Lung (tissue), 12 donors: ENCODE measurements around the gene HIPK4. TPM values are rescaled to one million over a fixed set of nuclear protein-coding genes. Genes with fewer than 3 reads are reported as not detected.

Experiments
- ATAC-seq: fragments of 200-7000 bp; cut with Tn5 transposase; one replicate; pipeline ENCODE4 v1.9.1; 2020; ENCODE audit warnings: moderate number of reproducible peaks; ENCODE audit not compliant: insufficient read depth, low FRiP score
- DNase-seq, 3 donors: peaks; one replicate each; pipeline ENCODE4 v3.0.0-alpha.2; 2013 to 2017
- H3K27ac ChIP-seq, 2 donors: one replicate each; pipeline ENCODE4 v1.5.1; 2013; ENCODE audit warnings: mild to moderate bottlenecking in 2 of 2, moderate library complexity in 2 of 2, control low read depth in 1 of 2, inconsistent platforms in 1 of 2, low read depth in 1 of 2, low read length in 1 of 2
- H3K27me3 ChIP-seq, 3 donors: one replicate each; pipeline ENCODE4 v1.5.1; 2013; ENCODE audit warnings: low read length in 2 of 3; ENCODE audit not compliant: control insufficient read depth in 3 of 3, insufficient read depth in 3 of 3
- H3K36me3 ChIP-seq, 4 donors: one replicate each; pipeline ENCODE4 v1.5.1; 2013; ENCODE audit warnings: low read length in 4 of 4, mild to moderate bottlenecking in 1 of 4, moderate library complexity in 1 of 4; ENCODE audit not compliant: control insufficient read depth in 4 of 4, insufficient read depth in 4 of 4
- H3K4me1 ChIP-seq, 5 donors: one replicate each; pipeline ENCODE4 v1.5.1; 2013; ENCODE audit warnings: low read length in 5 of 5, mild to moderate bottlenecking in 2 of 5, moderate library complexity in 1 of 5; ENCODE audit not compliant: control insufficient read depth in 5 of 5, insufficient read depth in 5 of 5
- H3K4me3 ChIP-seq: one replicate; pipeline ENCODE4 v1.5.1; 2013; ENCODE audit warnings: mild to moderate bottlenecking, control low read depth, moderate library complexity
- H3K9ac ChIP-seq, 2 donors: one replicate each; pipeline ENCODE4 v1.5.1; 2013; ENCODE audit warnings: low read length in 2 of 2, control low read depth in 1 of 2; ENCODE audit not compliant: insufficient read depth in 1 of 2
- H3K9me3 ChIP-seq, 4 donors: one replicate each; pipeline ENCODE4 v1.5.1; 2013; ENCODE audit warnings: low read length in 3 of 4, mild to moderate bottlenecking in 1 of 4, moderate library complexity in 1 of 4; ENCODE audit not compliant: control insufficient read depth in 4 of 4, insufficient read depth in 3 of 4
- CTCF ChIP-seq: IDR thresholded peaks from 2 replicates; pipeline ENCODE4 v1.5.1; 2012; ENCODE audit warnings: mild to moderate bottlenecking; ENCODE audit errors: control extremely low read depth, extremely low read depth
- WGBS, 2 donors: extraction: QIAGEN DNeasy Blood & Tissue Kit; methylation state at CpG; one replicate each; pipeline ENCODE4 v1.1.7; 2013; 5-methylcytosine and 5-hydroxymethylcytosine counted together
- polyA plus RNA-seq, 2 donors: library from polyadenylated mRNA; stranded (reverse); fragments of 200-250 nt; gene quantifications; one replicate each; pipeline ENCODE4 v1.2.1, GENCODE V29; 2013
- total RNA-seq, 2 donors: library from RNA; depleted of rRNA in 1 of 2; stranded (reverse); fragments of >200 nt in 1 of 2; gene quantifications; one replicate each; pipeline ENCODE4 v1.2.1, GENCODE V29; 2014 to 2021
- donor health status: control.
- donor health status: control.
- donor health status: Bipolar disorder and iron deficiency.
- donor health status: healthy.
- donor health status: DM: yes; HTN: yes; CAD: no.

HIPK4 gene
- total and polyA plus RNA-seq, 4 donors: 0.10 to 0.43 (median 0.22) TPM; not detected in 1

GRCh38 chr19:40377876-40378385 is 12.1 kb downstream of the HIPK4 start:
- ATAC-seq: no peak
- no peaks in the 10 kb centered on the region for H3K4me1 ChIP-seq
- WGBS, 2 donors: 91 to 96% methylated on average over 25 of the region's 25 CpGs
- H3K9ac ChIP-seq: no peak overlapping the region
- H3K27me3 ChIP-seq: no peaks in the 10 kb centered on the region
- DNase-seq: no peak
- H3K36me3 ChIP-seq: peaks cover 0 to 49% (median 17%) of the 10 kb centered on the region in 4 donors
- no peak for TF ChIP-seq CTCF
- H3K4me3 ChIP-seq: no peak overlapping the region
- H3K9me3 ChIP-seq: no peaks in the 10 kb centered on the region
- H3K27ac ChIP-seq: no peak overlapping the region

- no peaks in the 10 kb centered on the region for H3K9me3 ChIP-seq
- no peak for TF ChIP-seq CTCF
- WGBS, 2 donors: 82 to 91% methylated on average over 12 to 17 of the region's 17 CpGs
- H3K27ac ChIP-seq: no peak overlapping the region
- no peak for ATAC-seq
- H3K4me3 ChIP-seq: no peak overlapping the region
- peaks cover 0 to 50% (median 23%) of the 10 kb centered on the region in 4 donors for H3K36me3 ChIP-seq
- H3K9ac ChIP-seq: no peak overlapping the region
- no peaks in the 10 kb centered on the region for H3K4me1 ChIP-seq
- H3K27me3 ChIP-seq: no peaks in the 10 kb centered on the region
- DNase-seq: no peak
Observed at GRCh38 chr19:40376286-40376862, 13.6 kb downstream of the HIPK4 start.

GRCh38 chr19:40374084-40374483 is 15.9 kb downstream of the HIPK4 start:
- no peaks in the 10 kb centered on the region for H3K27me3 ChIP-seq
- DNase-seq (no peak), ATAC-seq (no peak)
- 95 to 98% methylated on average over 7 of the region's 7 CpGs for WGBS, 2 donors
- no peaks in the 10 kb centered on the region for H3K4me1 ChIP-seq
- H3K4me3 ChIP-seq: no peak overlapping the region
- no peaks in the 10 kb centered on the region for H3K9me3 ChIP-seq
- H3K36me3 ChIP-seq: peaks cover 0 to 47% (median 34%) of the 10 kb centered on the region in 4 donors
- H3K9ac ChIP-seq: no peak overlapping the region
- no peak overlapping the region for H3K27ac ChIP-seq
- no peak for TF ChIP-seq CTCF

- DNase-seq (no peak), ATAC-seq (no peak)
- peaks cover 0 to 4% (median under 1%) of the 10 kb centered on the region in 5 donors for H3K4me1 ChIP-seq
- H3K36me3 ChIP-seq: peaks cover 3 to 37% (median 30%) of the 10 kb centered on the region in 4 donors
- WGBS, 2 donors: 95 to 96% methylated on average over 5 of the region's 5 CpGs
- H3K4me3 ChIP-seq: no peak overlapping the region
- H3K9ac ChIP-seq: no peak overlapping the region
- H3K9me3 ChIP-seq: no peaks in the 10 kb centered on the region
- H3K27ac ChIP-seq: no peak overlapping the region
- no peaks in the 10 kb centered on the region for H3K27me3 ChIP-seq
- no peak for TF ChIP-seq CTCF
Observed at GRCh38 chr19:40371802-40372122, 18.2 kb downstream of the HIPK4 start.
